ENCODE results near the gene NKPD1. TPM values are rescaled to one million over a fixed set of nuclear protein-coding genes. Genes with fewer than 3 reads are reported as not detected.

The NKPD1 gene
- total RNA-seq, 1 experiment from 2014 or later = 0.64 TPM

GRCh38 chr19:45133661-45134060 is 27.1 kb downstream of the NKPD1 start:
- H3K4me3 Mint-ChIP-seq (ENCODE audit: low read depth, unreplicated experiment) = no peak overlapping the region
- intact Hi-C loops (cut with micrococcal nuclease; ENCODE audit: unreplicated experiment) = no loop called here
- H3K27ac Mint-ChIP-seq (ENCODE audit: unreplicated experiment) = no peak overlapping the region

DNA sequence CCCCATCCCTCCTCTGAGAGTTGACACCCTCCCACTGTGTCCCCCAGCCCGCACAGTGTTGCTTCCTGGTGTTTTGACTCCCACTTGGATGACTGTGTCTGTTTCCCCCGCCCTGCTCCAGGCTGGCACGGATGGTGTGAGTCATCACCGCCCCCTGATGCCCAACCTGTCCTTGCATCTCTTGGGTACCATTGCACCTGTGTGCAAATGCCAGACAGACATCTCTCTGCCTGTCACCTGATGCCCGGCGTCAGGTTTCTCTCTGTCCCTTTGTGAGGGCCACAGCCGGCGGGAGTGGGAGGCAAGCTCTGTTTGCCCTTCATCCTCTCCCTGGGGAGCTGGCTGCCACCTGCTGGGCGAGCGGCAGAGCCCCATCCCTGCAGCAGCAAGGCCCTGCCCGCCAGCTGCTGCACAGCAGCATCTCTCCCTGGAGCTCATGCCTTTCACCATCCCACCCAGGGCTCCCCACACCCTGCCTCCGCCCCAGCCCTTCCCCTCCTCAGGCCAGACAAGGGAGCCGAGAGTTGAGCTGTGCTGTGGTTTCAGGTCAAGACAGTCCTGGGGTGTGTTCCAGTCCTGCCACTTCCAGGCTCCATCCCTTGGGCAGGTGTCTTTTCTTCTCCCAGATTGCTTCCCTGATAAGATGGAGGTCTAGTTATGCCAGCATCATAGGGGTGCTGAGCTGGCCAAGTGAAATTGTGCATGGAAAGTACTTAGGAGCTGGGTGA is 29.7 kb downstream of the NKPD1 start:
- intact Hi-C loops (cut with micrococcal nuclease; ENCODE audit: unreplicated experiment) = loop anchor here (2.0 kb wide), 1 partner anchor 30 kb away; no protein-coding TSS in a partner anchor
- Mint-ChIP-seq H3K27ac (ENCODE audit: unreplicated experiment) (peak overlapping the region; percentile 28), H3K4me3 (ENCODE audit: low read depth, unreplicated experiment) (no peak overlapping the region), H3K36me3 (ENCODE audit: insufficient read depth, unreplicated experiment) (peaks cover 20% of the 10 kb centered on the region), H3K27me3 (ENCODE audit: unreplicated experiment) (no peaks in the 10 kb centered on the region), H3K4me1 (ENCODE audit: low read depth, unreplicated experiment) (peaks cover 22% of the 10 kb centered on the region), H3K9me3 (ENCODE audit: low read depth, unreplicated experiment) (no peaks in the 10 kb centered on the region)
- peak; percentile 83 for DNase-seq
- CTCF ChIA-PET = interaction anchor here (0.5 to 1.1 kb wide), 7 partner anchors 18 to 534 kb away, joined by 3 to 19 read pairs (median 4); partner anchors contain the start of gene PPP1R37
- TF ChIP-seq, protein P1, sequence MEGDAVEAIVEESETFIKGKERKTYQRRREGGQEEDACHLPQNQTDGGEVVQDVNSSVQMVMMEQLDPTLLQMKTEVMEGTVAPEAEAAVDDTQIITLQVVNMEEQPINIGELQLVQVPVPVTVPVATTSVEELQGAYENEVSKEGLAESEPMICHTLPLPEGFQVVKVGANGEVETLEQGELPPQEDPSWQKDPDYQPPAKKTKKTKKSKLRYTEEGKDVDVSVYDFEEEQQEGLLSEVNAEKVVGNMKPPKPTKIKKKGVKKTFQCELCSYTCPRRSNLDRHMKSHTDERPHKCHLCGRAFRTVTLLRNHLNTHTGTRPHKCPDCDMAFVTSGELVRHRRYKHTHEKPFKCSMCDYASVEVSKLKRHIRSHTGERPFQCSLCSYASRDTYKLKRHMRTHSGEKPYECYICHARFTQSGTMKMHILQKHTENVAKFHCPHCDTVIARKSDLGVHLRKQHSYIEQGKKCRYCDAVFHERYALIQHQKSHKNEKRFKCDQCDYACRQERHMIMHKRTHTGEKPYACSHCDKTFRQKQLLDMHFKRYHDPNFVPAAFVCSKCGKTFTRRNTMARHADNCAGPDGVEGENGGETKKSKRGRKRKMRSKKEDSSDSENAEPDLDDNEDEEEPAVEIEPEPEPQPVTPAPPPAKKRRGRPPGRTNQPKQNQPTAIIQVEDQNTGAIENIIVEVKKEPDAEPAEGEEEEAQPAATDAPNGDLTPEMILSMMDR (IDR thresholded peaks at IDR 0.05; ENCODE audit: unreplicated experiment) = peak; percentile 70
- no TSS peak for BruUV-seq (replicated peaks)

More at GRCh38 chr19:45133661-45134060, 27.1 kb downstream of the NKPD1 start:
- Mint-ChIP-seq H3K36me3 (ENCODE audit: insufficient read depth, unreplicated experiment) (peaks cover 13% of the 10 kb centered on the region), H3K9me3 (ENCODE audit: low read depth, unreplicated experiment) (no peaks in the 10 kb centered on the region), H3K4me1 (ENCODE audit: low read depth, unreplicated experiment) (peaks cover 12% of the 10 kb centered on the region), H3K27me3 (ENCODE audit: unreplicated experiment) (no peaks in the 10 kb centered on the region)
- TF ChIP-seq, protein P1 (IDR thresholded peaks at IDR 0.05; ENCODE audit: unreplicated experiment) = no peak
- no peak for DNase-seq
- no TSS peak for BruUV-seq (replicated peaks)
- CTCF ChIA-PET = no interaction called here

DNA sequence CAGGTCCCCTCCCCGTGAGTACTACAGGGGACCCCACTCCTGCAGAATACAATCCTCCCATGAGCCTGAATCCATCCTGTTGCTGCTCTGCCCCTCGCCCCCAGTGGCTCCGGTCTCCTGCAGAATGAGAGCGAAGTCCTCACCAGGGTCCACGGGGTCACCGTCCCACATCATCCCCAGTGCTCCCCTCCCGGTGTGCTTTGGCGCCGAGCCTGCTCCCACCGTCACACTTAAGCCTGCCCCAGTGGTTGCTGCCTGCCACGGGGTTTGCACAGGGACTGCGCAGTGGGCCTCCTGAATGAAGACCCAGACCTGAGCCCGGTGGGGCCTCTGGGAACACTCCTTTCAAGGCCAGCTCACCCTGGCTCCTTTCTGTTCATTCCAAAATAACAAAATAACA is 30.5 kb downstream of the NKPD1 start:
- H3K27me3 Mint-ChIP-seq (ENCODE audit: unreplicated experiment) = no peaks in the 10 kb centered on the region
- no TSS peak for BruUV-seq (replicated peaks)
- no peak overlapping the region for H3K27ac Mint-ChIP-seq (ENCODE audit: unreplicated experiment)
- CTCF ChIA-PET = no interaction called here
- intact Hi-C loops (cut with micrococcal nuclease; ENCODE audit: unreplicated experiment) = loop anchor here (2.0 kb wide), 1 partner anchor 29 kb away; no protein-coding TSS in a partner anchor
- peaks cover 28% of the 10 kb centered on the region for H3K4me1 Mint-ChIP-seq (ENCODE audit: low read depth, unreplicated experiment)
- H3K36me3 Mint-ChIP-seq (ENCODE audit: insufficient read depth, unreplicated experiment) = peaks cover 26% of the 10 kb centered on the region
- no peak overlapping the region for H3K4me3 Mint-ChIP-seq (ENCODE audit: low read depth, unreplicated experiment)
- DNase-seq = no peak
- no peaks in the 10 kb centered on the region for H3K9me3 Mint-ChIP-seq (ENCODE audit: low read depth, unreplicated experiment)
- TF ChIP-seq, protein P1 (IDR thresholded peaks at IDR 0.05; ENCODE audit: unreplicated experiment) = no peak

- TF ChIP-seq, protein P1 (IDR thresholded peaks at IDR 0.05; ENCODE audit: unreplicated experiment) = no peak
- H3K27me3 Mint-ChIP-seq (ENCODE audit: unreplicated experiment) = no peaks in the 10 kb centered on the region
- CTCF ChIA-PET = no interaction called here
- H3K9me3 Mint-ChIP-seq (ENCODE audit: low read depth, unreplicated experiment) = no peaks in the 10 kb centered on the region
- no peak for DNase-seq
- intact Hi-C loops (cut with micrococcal nuclease; ENCODE audit: unreplicated experiment) = loop anchor here (5.0 kb wide), 1 partner anchor 37 kb away; the partner anchor contains the start of gene PPP1R37
- peaks cover 26% of the 10 kb centered on the region for H3K36me3 Mint-ChIP-seq (ENCODE audit: insufficient read depth, unreplicated experiment)
- H3K4me3 Mint-ChIP-seq (ENCODE audit: low read depth, unreplicated experiment) = no peak overlapping the region
- no peak overlapping the region for H3K27ac Mint-ChIP-seq (ENCODE audit: unreplicated experiment)
- BruUV-seq (replicated peaks) = no TSS peak
- H3K4me1 Mint-ChIP-seq (ENCODE audit: low read depth, unreplicated experiment) = peaks cover 37% of the 10 kb centered on the region
Observed at GRCh38 chr19:45128806-45129205, 32.0 kb downstream of the NKPD1 start.

All from Calu3 (cell line).